Coronary artery (tissue), 2 donors: ENCODE measurements around the gene GSTT2B.
A peak's percentile ranks its signal among the peaks of the same experiment; 100 is the strongest.
"Not testable (repeated sequence)": the region's sequence is repeated elsewhere in the genome, so short reads cannot be mapped to it uniquely, and the experiment has no call there.

ENCODE experiments used
- DNase-seq: peaks from one replicate; pipeline ENCODE4 v3.0.0-alpha.2; 2017; ENCODE audit warnings: low spot score
- H3K27ac ChIP-seq, 2 donors: fragments of 200-600 bp; sonication (generic); one replicate each; pipeline ENCODE4 v1.5.1; 2016 to 2019
- H3K4me3 ChIP-seq: fragments of 200-600 bp; sonication (generic); 2 replicates; pipeline ENCODE4 v1.5.1; 2016; ENCODE audit warnings: mild to moderate bottlenecking, moderate library complexity
- CTCF ChIP-seq: fragments of 200-600 bp; sonication (generic); IDR thresholded peaks from one replicate; pipeline ENCODE4 v1.5.1; 2019; ENCODE audit warnings: antibody characterized with exemption

Gene GSTT2B

GRCh38 chr22:24006914-24007214 lies 45.9 kb upstream of the GSTT2B start:
- Histone ChIP-seq H3K4me3 (no peak overlapping the region), H3K27ac (no peak overlapping the region)
- DNase-seq: no peak
- no peak for TF ChIP-seq CTCF

- DNase-seq: no peak
- no peak for TF ChIP-seq CTCF
- Histone ChIP-seq H3K27ac (no peak overlapping the region), H3K4me3 (no peak overlapping the region)
Observed at GRCh38 chr22:24006207-24006913, 45.4 kb upstream of the GSTT2B start.

- peak within 1 kb of the TSS; percentile 5 for H3K4me3 ChIP-seq
- peak; percentile 82 for DNase-seq
Observed at GRCh38 chr22:24005201-24005600, 44.2 kb upstream of the GSTT2B start, which contains the start of gene GSTT4. GSTT4 (minus strand) TSS chr22:24005453; CDS start chr22:24005356, 97 bp downstream.

GRCh38 chr22:24003887-24004286 lies 42.9 kb upstream of the GSTT2B start:
- Histone ChIP-seq H3K27ac (no peak overlapping the region), H3K4me3 (no peak overlapping the region)
- no peak for TF ChIP-seq CTCF
- DNase-seq: no peak

More at GRCh38 chr22:24005201-24005600, 44.2 kb upstream of the GSTT2B start, which contains the start of gene GSTT4:
- no peak for TF ChIP-seq CTCF
- peak within 1 kb of the TSS; percentile 26 to 68 for H3K27ac ChIP-seq

- H3K27ac ChIP-seq: no peak overlapping the region
- no peak for DNase-seq
- no peak overlapping the region for H3K4me3 ChIP-seq
- TF ChIP-seq CTCF: no peak
Observed at GRCh38 chr22:24002851-24003250, 41.9 kb upstream of the GSTT2B start.

DNA sequence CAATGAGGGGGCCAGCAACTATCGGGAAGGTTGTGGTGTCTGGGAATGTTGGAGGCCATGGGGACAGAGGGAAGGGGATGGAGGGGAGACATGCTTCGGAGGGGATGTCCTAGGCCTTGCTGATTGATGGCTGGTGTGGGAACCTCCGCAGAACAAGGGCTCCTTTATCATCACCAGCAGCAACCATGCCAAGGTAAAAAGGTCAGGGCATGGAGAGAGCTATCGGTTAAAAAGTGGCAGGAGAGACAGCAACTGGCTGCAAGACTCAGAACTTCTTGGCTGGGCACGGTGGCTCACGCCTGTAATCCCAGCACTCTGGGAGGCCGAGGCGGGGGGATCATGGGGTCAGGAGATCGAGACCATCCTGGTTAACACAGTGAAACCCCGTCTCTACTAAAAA lies 41.3 kb upstream of the GSTT2B start:
- Histone ChIP-seq H3K27ac (no peak overlapping the region), H3K4me3 (no peak overlapping the region)
- DNase-seq: no peak
- no peak for TF ChIP-seq CTCF

- no peak for DNase-seq
- H3K27ac ChIP-seq: no peak overlapping the region
- no peak overlapping the region for H3K4me3 ChIP-seq
- TF ChIP-seq CTCF: no peak
Observed at GRCh38 chr22:24001314-24001713, 40.3 kb upstream of the GSTT2B start.

DNA sequence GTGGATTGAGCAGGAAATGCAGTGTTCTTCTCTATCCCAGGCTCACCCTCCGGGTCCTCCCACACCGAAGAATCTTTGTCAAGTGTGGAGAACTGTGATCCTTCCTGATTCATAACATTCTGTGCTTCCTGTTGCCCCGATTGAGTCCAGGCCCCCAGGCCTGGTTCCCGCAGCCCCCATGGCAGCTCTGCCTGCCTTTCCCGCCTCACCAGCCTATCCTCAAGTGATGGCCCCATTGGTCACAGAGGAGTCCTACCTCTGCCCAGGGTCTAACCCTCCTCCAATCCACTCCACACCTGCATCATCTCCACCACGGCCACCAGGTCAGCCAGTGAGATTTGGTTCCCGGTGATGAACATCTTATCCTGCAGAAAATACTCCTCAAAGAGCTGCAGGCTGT lies 38.8 kb upstream of the GSTT2B start:
- DNase-seq: not testable (repeated sequence)

More for the DNA sequence above, 38.8 kb upstream of the GSTT2B start:
- H3K4me3 ChIP-seq, H3K27ac ChIP-seq: not testable (repeated sequence)
